Liver (tissue), 9 donors: ENCODE results near the gene GTSE1. TPM values are rescaled to one million over a fixed set of nuclear protein-coding genes. Genes with fewer than 3 reads are reported as not detected.

Experiments used
- DNase-seq: peaks from one replicate; pipeline ENCODE4 v3.0.0-alpha.2; 2017; ENCODE audit warnings: low spot score
- H3K27ac ChIP-seq, 2 donors: one replicate each; pipeline ENCODE4 v1.7.0; 2013; ENCODE audit warnings: inconsistent platforms in 2 of 2, low read length in 2 of 2, control low read depth in 1 of 2, low read depth in 1 of 2, mild to moderate bottlenecking in 1 of 2
- H3K27me3 ChIP-seq, 4 donors: one replicate each; pipeline versions ENCODE4 v1.6.1 to v1.7.0; 2013; ENCODE audit warnings: low read length in 3 of 4, inconsistent platforms in 1 of 4, mild to moderate bottlenecking in 1 of 4, moderate library complexity in 1 of 4; ENCODE audit not compliant: control insufficient read depth in 4 of 4, insufficient read depth in 4 of 4
- H3K36me3 ChIP-seq, 4 donors: one replicate each; pipeline versions ENCODE4 v1.6.1 to v1.7.0; 2013; ENCODE audit warnings: low read length in 3 of 4, mild to moderate bottlenecking in 3 of 4, low read depth in 1 of 4, moderate library complexity in 1 of 4; ENCODE audit not compliant: control insufficient read depth in 4 of 4, insufficient read depth in 3 of 4
- H3K4me1 ChIP-seq, 4 donors: one replicate each; pipeline versions ENCODE4 v1.6.1 to v1.7.0; 2013; ENCODE audit warnings: low read length in 3 of 4, mild to moderate bottlenecking in 3 of 4, moderate library complexity in 1 of 4; ENCODE audit not compliant: control insufficient read depth in 4 of 4, insufficient read depth in 4 of 4
- H3K4me3 ChIP-seq, 3 donors: one replicate each; pipeline versions ENCODE4 v1.6.1 to v1.7.0; 2013; ENCODE audit warnings: low read length in 3 of 3, control low read depth in 1 of 3, low read depth in 1 of 3, mild to moderate bottlenecking in 1 of 3
- H3K9ac ChIP-seq, 2 donors: one replicate each; pipeline ENCODE4 v1.7.0; 2013; ENCODE audit warnings: low read length in 2 of 2, mild to moderate bottlenecking in 2 of 2, moderate library complexity in 2 of 2, control low read depth in 1 of 2, low read depth in 1 of 2
- H3K9me3 ChIP-seq, 4 donors: one replicate each; pipeline versions ENCODE4 v1.6.1 to v1.7.0; 2013; ENCODE audit warnings: low read length in 3 of 4; ENCODE audit not compliant: control insufficient read depth in 4 of 4
- ATF3 ChIP-seq: IDR thresholded peaks from 2 replicates; pipeline ENCODE4 v1.6.1; 2016; ENCODE audit warnings: antibody characterized with exemption
- CTCF ChIP-seq: fragments of 150-350 bp; IDR thresholded peaks from 2 replicates; pipeline ENCODE4 v1.5.1; 2017; ENCODE audit warnings: improper control_type of control experiment, low read depth, low read length; ENCODE audit not compliant: missing input control
- EGR1 ChIP-seq, 2 donors: IDR thresholded peaks; 2 replicates each; pipeline ENCODE4 v1.6.1; 2016 to 2018; ENCODE audit warnings: antibody characterized with exemption in 2 of 2, low read depth in 2 of 2
- FOXA1 ChIP-seq: IDR thresholded peaks from 2 replicates; pipeline ENCODE4 v1.6.1; 2016; ENCODE audit warnings: antibody characterized with exemption
- FOXA2 ChIP-seq: IDR thresholded peaks from 2 replicates; pipeline ENCODE4 v1.6.1; 2016; ENCODE audit warnings: antibody characterized with exemption
- GABPA ChIP-seq, 2 donors: IDR thresholded peaks in 1 of 2; conservative IDR thresholded peaks in 1 of 2; 2 replicates each; pipeline ENCODE4 v1.6.1; 2016; ENCODE audit warnings: antibody characterized with exemption in 2 of 2, mild to moderate bottlenecking in 1 of 2, moderate library complexity in 1 of 2
- HNF4A ChIP-seq, 2 donors: conservative IDR thresholded peaks; 2 replicates each; pipeline ENCODE4 v1.6.1; 2016; ENCODE audit warnings: antibody characterized with exemption in 2 of 2, mild to moderate bottlenecking in 2 of 2
- HNF4G ChIP-seq: IDR thresholded peaks from 2 replicates; pipeline ENCODE4 v1.6.1; 2016; ENCODE audit warnings: antibody characterized with exemption
- JUND ChIP-seq, 2 donors: IDR thresholded peaks; 2 replicates each; pipeline ENCODE4 v1.6.1; 2016; ENCODE audit warnings: antibody characterized with exemption in 2 of 2
- MAX ChIP-seq: IDR thresholded peaks from 2 replicates; pipeline ENCODE4 v1.6.1; 2016; ENCODE audit warnings: antibody characterized with exemption
- NR2F2 ChIP-seq: IDR thresholded peaks from 2 replicates; pipeline ENCODE4 v1.6.1; 2016; ENCODE audit warnings: antibody characterized with exemption
- RAD21 ChIP-seq, 2 donors: IDR thresholded peaks; 2 replicates each; pipeline ENCODE4 v1.6.1; 2016; ENCODE audit warnings: antibody characterized with exemption in 2 of 2, mild to moderate bottlenecking in 2 of 2
- REST ChIP-seq: IDR thresholded peaks from 2 replicates; pipeline ENCODE4 v1.6.1; 2016; ENCODE audit warnings: antibody characterized with exemption, mild to moderate bottlenecking
- RXRA ChIP-seq, 2 donors: IDR thresholded peaks; 2 replicates each; pipeline ENCODE4 v1.6.1; 2017 to 2018; ENCODE audit warnings: antibody characterized with exemption in 2 of 2, mild to moderate bottlenecking in 1 of 2
- SP1 ChIP-seq: IDR thresholded peaks from 2 replicates; pipeline ENCODE4 v1.6.1; 2018; ENCODE audit warnings: antibody characterized with exemption, mild to moderate bottlenecking
- TAF1 ChIP-seq: conservative IDR thresholded peaks from 2 replicates; pipeline ENCODE4 v1.6.1; 2016; ENCODE audit warnings: antibody characterized with exemption, mild to moderate bottlenecking
- YY1 ChIP-seq: IDR thresholded peaks from 2 replicates; pipeline ENCODE4 v1.6.1; 2016; ENCODE audit warnings: antibody characterized with exemption, mild to moderate bottlenecking
- ZBTB33 ChIP-seq: IDR thresholded peaks from 2 replicates; pipeline ENCODE4 v1.6.1; 2016; ENCODE audit warnings: antibody characterized with exemption
- WGBS: extraction: QIAGEN DNeasy Blood & Tissue Kit; methylation state at CpG from one replicate; pipeline ENCODE4 v1.1.7; 2013; 5-methylcytosine and 5-hydroxymethylcytosine counted together
- polyA plus RNA-seq, 2 donors: library from polyadenylated mRNA; stranded (reverse) in 1 of 2; unstranded in 1 of 2; fragments of 200-250 nt in 1 of 2; fragments of >200 nt in 1 of 2; fragmentation: Nextera tagmentation in 1 of 2; extraction: Ambion mirVana in 1 of 2; gene quantifications; one replicate each; pipeline versions ENCODE4 v1.2.1 to v1.2.3, GENCODE V29; 2013 to 2015
- total RNA-seq, 2 donors: library from RNA; depleted of rRNA; stranded (reverse); fragments of >200 nt; gene quantifications; one replicate each; pipeline ENCODE4 v1.2.3, GENCODE V29; 2014
- donor health status: healthy.
- donor health status: healthy.
- donor health status: healthy.
- donor health status: healthy.
- donor health status: healthy.

The GTSE1 gene
- total and polyA plus RNA-seq, 4 donors: 0.17 to 13.9 (median 0.85) TPM

- Histone ChIP-seq H3K4me3 (no peak overlapping the region), H3K27ac (no peak overlapping the region), H3K4me1 (peaks cover 0 to 4% (median 2%) of the 10 kb centered on the region in 4 donors), H3K9me3 (no peaks in the 10 kb centered on the region), H3K36me3 (no peaks in the 10 kb centered on the region), H3K9ac (no peak overlapping the region), H3K27me3 (no peaks in the 10 kb centered on the region)
- TF ChIP-seq EGR1 (IDR thresholded peaks at IDR 0.05; ENCODE audit: low read depth in 2 of 2): no peak
- no peak for TF ChIP-seq MAX
- no peak for TF ChIP-seq SP1
- TF ChIP-seq FOXA1: no peak
- TF ChIP-seq HNF4A (conservative IDR thresholded peaks at IDR 0.05): no peak
- no peak for TF ChIP-seq ATF3
- TF ChIP-seq YY1: no peak
- TF ChIP-seq NR2F2: no peak
- no peak for TF ChIP-seq ZBTB33
- no peak for TF ChIP-seq JUND (IDR thresholded peaks at IDR 0.05)
- no peak for TF ChIP-seq GABPA (IDR thresholded peaks at IDR 0.05 in 1 of 2, conservative IDR thresholded peaks at IDR 0.05 in 1 of 2)
- no peak for TF ChIP-seq REST
- no peak for TF ChIP-seq CTCF
- no peak for TF ChIP-seq HNF4G
- no peak for TF ChIP-seq FOXA2
- no peak for TF ChIP-seq TAF1
- no peak for TF ChIP-seq RXRA (IDR thresholded peaks at IDR 0.05)
- no peak for DNase-seq
- WGBS: 97% methylated on average over 15 of the region's 15 CpGs
These were observed 21.9 kb downstream of the GTSE1 start for GRCh38 chr22:46318576-46318975.

GRCh38 chr22:46319319-46319718, 22.6 kb downstream of the GTSE1 start:
- H3K9ac ChIP-seq: no peak overlapping the region
- H3K36me3 ChIP-seq: no peaks in the 10 kb centered on the region
- no peak for TF ChIP-seq SP1
- TF ChIP-seq NR2F2: no peak
- TF ChIP-seq CTCF: no peak
- TF ChIP-seq RAD21 (IDR thresholded peaks at IDR 0.05): no peak
- TF ChIP-seq REST: no peak
- no peak for TF ChIP-seq EGR1 (IDR thresholded peaks at IDR 0.05; ENCODE audit: low read depth in 2 of 2)
- TF ChIP-seq ATF3: no peak
- no peak for TF ChIP-seq GABPA (IDR thresholded peaks at IDR 0.05 in 1 of 2, conservative IDR thresholded peaks at IDR 0.05 in 1 of 2)
- no peak for TF ChIP-seq RXRA (IDR thresholded peaks at IDR 0.05)
- TF ChIP-seq JUND (IDR thresholded peaks at IDR 0.05): no peak
- TF ChIP-seq HNF4A (conservative IDR thresholded peaks at IDR 0.05): no peak
- TF ChIP-seq TAF1: no peak
- peaks cover 0 to 4% (median 2%) of the 10 kb centered on the region in 4 donors for H3K4me1 ChIP-seq
- 96% methylated on average over 10 of the region's 10 CpGs for WGBS
- no peaks in the 10 kb centered on the region for H3K9me3 ChIP-seq
- DNase-seq: no peak
- H3K27me3 ChIP-seq: no peaks in the 10 kb centered on the region
- no peak overlapping the region for H3K27ac ChIP-seq
- no peak overlapping the region for H3K4me3 ChIP-seq
